ENCODE data around the gene AKT1.

AKT1 gene

DNA sequence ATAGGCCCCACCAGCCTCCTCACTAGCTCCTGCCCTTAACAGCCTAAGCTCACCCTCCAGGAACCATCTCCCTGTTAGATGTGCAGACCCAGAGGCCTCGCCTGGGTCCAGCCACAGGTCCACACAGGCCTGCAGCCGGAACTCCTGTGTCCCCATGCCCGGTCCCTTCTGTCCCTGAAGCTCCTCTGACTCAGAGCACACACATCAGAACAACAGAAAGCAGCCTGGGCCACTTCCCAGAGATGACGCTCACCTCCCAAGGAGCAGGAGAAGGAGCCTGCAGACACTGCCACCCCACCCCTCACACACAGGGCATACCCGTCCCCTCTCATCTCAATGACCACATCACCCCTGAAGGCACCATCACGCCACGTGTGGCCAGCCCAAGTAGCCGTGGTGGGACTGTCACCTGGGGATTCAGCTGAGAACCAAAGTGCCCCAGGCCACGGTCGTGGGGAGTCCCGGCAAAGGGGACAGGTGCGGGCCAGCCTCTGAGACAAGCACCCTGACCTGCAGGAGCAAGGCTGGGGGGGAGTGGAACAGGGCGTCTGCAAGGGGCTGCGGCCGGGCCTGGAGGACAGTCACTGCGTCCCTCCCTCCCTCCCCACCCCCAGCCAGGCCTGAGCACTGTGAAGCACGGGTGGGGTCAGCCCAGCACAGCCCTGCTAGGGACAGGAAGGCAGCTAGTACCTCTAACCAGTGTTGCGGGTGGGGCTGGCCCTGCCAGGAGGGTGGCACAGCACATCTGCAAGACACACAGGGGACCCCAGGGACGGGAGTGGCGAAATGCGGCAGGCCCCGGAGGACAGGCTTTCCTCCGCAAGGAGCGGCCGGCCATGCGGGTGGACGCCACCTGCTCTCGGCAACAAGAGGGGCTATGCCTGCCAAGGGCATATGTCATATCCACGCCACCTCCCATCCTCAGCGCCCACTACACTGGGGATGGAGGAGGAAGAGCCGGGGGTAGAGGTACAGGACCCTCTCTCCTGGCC is 5.5 kb downstream of the AKT1 start:
- DNase-seq: no peak
- peaks cover 35 to 60% of the 10 kb centered on the region in 2 donors for H3K4me1 Mint-ChIP-seq

GRCh38 chr14:104788873-104789663 is 6.5 kb downstream of the AKT1 start:
- no peaks in the 10 kb centered on the region for H3K9me3 Mint-ChIP-seq
- no peak overlapping the region for H3K27ac Mint-ChIP-seq
- H3K4me3 Mint-ChIP-seq: no peak overlapping the region
- peaks cover 10 to 15% of the 10 kb centered on the region in 2 donors for H3K36me3 Mint-ChIP-seq
- no peak for ATAC-seq (replicated peaks)
- peaks cover 35 to 53% of the 10 kb centered on the region in 2 donors for H3K4me1 Mint-ChIP-seq
- no peak for DNase-seq
- H3K27me3 Mint-ChIP-seq: no peaks in the 10 kb centered on the region

More for the DNA sequence above, 5.5 kb downstream of the AKT1 start:
- Mint-ChIP-seq H3K9me3 (no peaks in the 10 kb centered on the region), H3K4me3 (no peak overlapping the region), H3K27ac (no peak overlapping the region), H3K27me3 (no peaks in the 10 kb centered on the region), H3K36me3 (peaks cover 10 to 15% of the 10 kb centered on the region in 2 donors)
- ATAC-seq (replicated peaks): no peak

- Mint-ChIP-seq H3K9me3 (no peaks in the 10 kb centered on the region), H3K36me3 (peaks cover 10 to 15% of the 10 kb centered on the region in 2 donors), H3K27ac (peak overlapping the region; percentile 59), H3K4me1 (peaks cover 28 to 46% of the 10 kb centered on the region in 2 donors), H3K27me3 (no peaks in the 10 kb centered on the region), H3K4me3 (no peak overlapping the region)
- DNase-seq (no peak), ATAC-seq (replicated peaks) (no peak)
Measured at GRCh38 chr14:104788161-104788818, 7.3 kb downstream of the AKT1 start.

DNA sequence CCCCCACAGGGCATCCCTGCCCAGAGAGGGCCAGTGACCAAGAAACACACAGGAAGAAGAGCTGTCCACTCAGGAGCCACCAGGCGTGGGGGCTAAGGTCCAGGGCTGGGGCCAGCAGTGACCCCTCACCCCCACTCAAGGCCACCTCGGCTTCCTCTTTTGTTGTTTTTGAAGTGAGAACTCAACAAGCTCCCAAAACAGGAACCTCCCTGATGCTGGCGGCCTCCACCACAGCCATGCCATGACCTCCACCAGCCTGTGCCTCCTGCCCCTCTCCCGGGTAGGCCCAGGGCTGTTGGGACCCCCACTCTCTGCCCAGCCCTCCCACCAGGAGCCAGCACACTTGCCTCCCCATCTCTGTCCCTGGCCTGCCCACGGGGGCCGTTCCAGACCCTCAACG is 7.8 kb downstream of the AKT1 start:
- DNase-seq (no peak), ATAC-seq (replicated peaks) (peak in 1 of 2 donors; percentile 41)
- peaks cover 7 to 15% of the 10 kb centered on the region in 2 donors for H3K36me3 Mint-ChIP-seq
- H3K9me3 Mint-ChIP-seq: no peaks in the 10 kb centered on the region
- H3K27ac Mint-ChIP-seq: no peak overlapping the region
- H3K27me3 Mint-ChIP-seq: no peaks in the 10 kb centered on the region
- no peak overlapping the region for H3K4me3 Mint-ChIP-seq
- H3K4me1 Mint-ChIP-seq: peaks cover 24 to 44% of the 10 kb centered on the region in 2 donors

- H3K27ac Mint-ChIP-seq: peak overlapping the region; percentile 31
- peaks cover 21 to 40% of the 10 kb centered on the region in 2 donors for H3K4me1 Mint-ChIP-seq
- H3K27me3 Mint-ChIP-seq: no peaks in the 10 kb centered on the region
- peaks cover 5 to 15% of the 10 kb centered on the region in 2 donors for H3K36me3 Mint-ChIP-seq
- DNase-seq (no peak), ATAC-seq (replicated peaks) (no peak)
- H3K9me3 Mint-ChIP-seq: no peaks in the 10 kb centered on the region
- no peak overlapping the region for H3K4me3 Mint-ChIP-seq
Measured at GRCh38 chr14:104786726-104787675, 8.5 kb downstream of the AKT1 start.

GRCh38 chr14:104786091-104786586 is 9.4 kb downstream of the AKT1 start:
- no peak overlapping the region for H3K4me3 Mint-ChIP-seq
- H3K9me3 Mint-ChIP-seq: no peaks in the 10 kb centered on the region
- peaks cover 2 to 10% of the 10 kb centered on the region in 2 donors for H3K36me3 Mint-ChIP-seq
- peak; percentile 14 to 21 for ATAC-seq (replicated peaks)
- DNase-seq: no peak
- no peak overlapping the region for H3K27ac Mint-ChIP-seq
- H3K4me1 Mint-ChIP-seq: peaks cover 17 to 35% of the 10 kb centered on the region in 2 donors
- no peaks in the 10 kb centered on the region for H3K27me3 Mint-ChIP-seq

DNA sequence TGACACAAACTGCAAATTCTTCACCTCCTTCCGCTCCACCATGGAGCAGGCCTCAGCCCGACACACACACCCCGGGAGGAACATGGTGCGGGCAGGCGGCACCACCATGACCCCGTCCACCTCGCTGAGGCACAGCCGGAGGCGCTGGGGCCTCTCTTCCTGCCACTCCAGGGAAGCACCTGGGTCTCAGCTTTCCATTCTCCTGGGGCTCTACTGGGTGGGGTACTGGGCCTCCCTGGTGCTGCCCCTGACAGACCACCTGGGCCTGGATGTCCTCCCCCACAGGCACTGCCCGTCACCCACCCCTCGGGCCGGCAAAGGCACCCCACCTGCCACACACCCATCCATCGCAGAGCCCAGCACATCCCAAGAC is 9.9 kb downstream of the AKT1 start:
- H3K36me3 Mint-ChIP-seq: peaks cover 0 to 5% of the 10 kb centered on the region in 2 donors
- DNase-seq: no peak
- H3K4me1 Mint-ChIP-seq: peaks cover 13 to 31% of the 10 kb centered on the region in 2 donors
- H3K9me3 Mint-ChIP-seq: no peaks in the 10 kb centered on the region
- H3K27me3 Mint-ChIP-seq: no peaks in the 10 kb centered on the region
- no peak for ATAC-seq (replicated peaks)
- H3K27ac Mint-ChIP-seq: no peak overlapping the region
- H3K4me3 Mint-ChIP-seq: no peak overlapping the region

DNA sequence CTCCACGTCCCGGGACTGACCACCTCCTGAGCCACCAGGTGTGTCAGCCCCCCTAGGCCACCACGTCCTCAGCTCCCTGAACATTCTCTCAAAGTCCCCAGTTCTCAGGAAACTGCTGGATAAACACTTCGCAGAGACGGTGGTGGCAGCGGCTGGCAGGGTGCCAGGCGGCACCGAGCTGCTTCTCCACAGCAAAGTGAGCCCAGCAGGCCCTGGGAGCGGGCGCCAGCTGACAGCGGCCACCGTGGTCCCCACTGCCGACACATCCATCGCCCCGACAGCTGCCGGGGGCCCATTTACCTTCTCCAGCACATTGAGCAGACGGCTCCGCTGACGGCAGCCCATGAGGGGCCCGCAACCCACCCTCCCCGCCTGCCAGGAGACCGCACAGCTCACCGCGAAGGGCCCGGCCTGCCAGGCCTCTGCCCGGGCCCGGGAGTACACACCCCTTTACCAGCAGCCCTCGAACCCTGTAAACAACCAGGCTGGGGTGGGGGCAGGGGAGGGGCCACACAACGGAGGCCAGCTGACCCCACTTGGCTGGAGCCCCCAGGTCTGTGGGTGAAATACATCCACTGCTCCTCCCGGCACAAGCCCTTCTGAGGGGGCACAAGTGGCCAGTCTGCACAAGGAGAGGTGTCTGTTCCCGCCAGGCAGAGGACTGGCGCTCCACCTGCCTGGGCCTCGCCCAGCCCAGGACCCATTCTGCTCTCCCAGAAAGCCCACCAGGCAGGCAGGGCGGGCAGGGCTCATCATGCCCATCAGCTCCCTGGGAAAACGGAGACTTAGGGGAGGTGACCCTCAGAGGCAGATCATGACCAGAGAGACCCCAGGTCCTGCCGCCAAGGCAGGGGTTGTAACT is 10.5 kb downstream of the AKT1 start:
- H3K36me3 Mint-ChIP-seq: peaks cover 4 to 5% of the 10 kb centered on the region in 2 donors
- H3K27ac Mint-ChIP-seq: no peak overlapping the region
- H3K27me3 Mint-ChIP-seq: no peaks in the 10 kb centered on the region
- DNase-seq: no peak
- peaks cover 12 to 31% of the 10 kb centered on the region in 2 donors for H3K4me1 Mint-ChIP-seq
- no peak overlapping the region for H3K4me3 Mint-ChIP-seq
- no peaks in the 10 kb centered on the region for H3K9me3 Mint-ChIP-seq
- ATAC-seq (replicated peaks): no peak

DNA sequence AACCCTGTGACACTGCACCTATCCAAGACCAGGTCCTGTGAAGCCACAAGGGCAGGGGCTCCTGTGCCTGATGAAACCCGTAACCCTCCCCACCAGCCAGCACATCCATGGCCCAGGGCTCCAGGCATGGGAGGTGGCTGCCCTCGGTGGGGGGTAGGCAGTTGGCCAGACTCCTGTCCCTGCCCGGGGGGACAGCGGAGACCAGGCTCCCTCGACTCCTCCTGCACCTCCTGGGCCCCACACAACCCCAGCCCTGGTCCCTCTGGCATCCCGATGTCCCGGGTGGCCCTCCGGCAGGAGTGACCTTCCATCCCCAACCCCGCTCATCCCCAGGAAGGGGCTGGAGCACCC is 11.4 kb downstream of the AKT1 start:
- H3K9me3 Mint-ChIP-seq: no peaks in the 10 kb centered on the region
- no peaks in the 10 kb centered on the region for H3K27me3 Mint-ChIP-seq
- ATAC-seq (replicated peaks): no peak
- H3K4me1 Mint-ChIP-seq: peaks cover 10 to 26% of the 10 kb centered on the region in 2 donors
- H3K4me3 Mint-ChIP-seq: no peak overlapping the region
- H3K27ac Mint-ChIP-seq: no peak overlapping the region
- H3K36me3 Mint-ChIP-seq: peaks cover 0 to 5% of the 10 kb centered on the region in 2 donors
- no peak for DNase-seq

GRCh38 chr14:104783484-104784217 is 11.9 kb downstream of the AKT1 start:
- Mint-ChIP-seq H3K36me3 (peaks cover 0 to 5% of the 10 kb centered on the region in 2 donors), H3K4me1 (peaks cover 10 to 26% of the 10 kb centered on the region in 2 donors), H3K9me3 (no peaks in the 10 kb centered on the region), H3K27me3 (no peaks in the 10 kb centered on the region), H3K4me3 (no peak overlapping the region), H3K27ac (peak overlapping the region; percentile 31)
- DNase-seq (no peak), ATAC-seq (replicated peaks) (no peak)

- peaks cover 8 to 18% of the 10 kb centered on the region in 2 donors for H3K4me1 Mint-ChIP-seq
- H3K27ac Mint-ChIP-seq: peak overlapping the region; percentile 20
- H3K36me3 Mint-ChIP-seq: peaks cover 0 to 6% of the 10 kb centered on the region in 2 donors
- DNase-seq: no peak
- no peak overlapping the region for H3K4me3 Mint-ChIP-seq
- no peak for ATAC-seq (replicated peaks)
- H3K27me3 Mint-ChIP-seq: no peaks in the 10 kb centered on the region
- no peaks in the 10 kb centered on the region for H3K9me3 Mint-ChIP-seq
Measured at GRCh38 chr14:104782808-104783139, 12.8 kb downstream of the AKT1 start.

Measured in stimulated activated naive B cell treated with anti-CD40 and anti-IgM and Interleukin-4, amounts not matched to agents 10 μg/mL and 1 μg/mL and 100 μg/mL, for 72 hours (primary cell).